D341Med (cell line): ENCODE results near the gene C1QL4.
"Not testable (repeated sequence)": the region's sequence is repeated elsewhere in the genome, so short reads cannot be mapped to it uniquely, and the experiment has no call there.

ENCODE experiments used
- DNase-seq: peaks from one replicate; pipeline ENCODE4 v3.0.0; 2012; ENCODE audit warnings: low spot score

The C1QL4 gene

DNA sequence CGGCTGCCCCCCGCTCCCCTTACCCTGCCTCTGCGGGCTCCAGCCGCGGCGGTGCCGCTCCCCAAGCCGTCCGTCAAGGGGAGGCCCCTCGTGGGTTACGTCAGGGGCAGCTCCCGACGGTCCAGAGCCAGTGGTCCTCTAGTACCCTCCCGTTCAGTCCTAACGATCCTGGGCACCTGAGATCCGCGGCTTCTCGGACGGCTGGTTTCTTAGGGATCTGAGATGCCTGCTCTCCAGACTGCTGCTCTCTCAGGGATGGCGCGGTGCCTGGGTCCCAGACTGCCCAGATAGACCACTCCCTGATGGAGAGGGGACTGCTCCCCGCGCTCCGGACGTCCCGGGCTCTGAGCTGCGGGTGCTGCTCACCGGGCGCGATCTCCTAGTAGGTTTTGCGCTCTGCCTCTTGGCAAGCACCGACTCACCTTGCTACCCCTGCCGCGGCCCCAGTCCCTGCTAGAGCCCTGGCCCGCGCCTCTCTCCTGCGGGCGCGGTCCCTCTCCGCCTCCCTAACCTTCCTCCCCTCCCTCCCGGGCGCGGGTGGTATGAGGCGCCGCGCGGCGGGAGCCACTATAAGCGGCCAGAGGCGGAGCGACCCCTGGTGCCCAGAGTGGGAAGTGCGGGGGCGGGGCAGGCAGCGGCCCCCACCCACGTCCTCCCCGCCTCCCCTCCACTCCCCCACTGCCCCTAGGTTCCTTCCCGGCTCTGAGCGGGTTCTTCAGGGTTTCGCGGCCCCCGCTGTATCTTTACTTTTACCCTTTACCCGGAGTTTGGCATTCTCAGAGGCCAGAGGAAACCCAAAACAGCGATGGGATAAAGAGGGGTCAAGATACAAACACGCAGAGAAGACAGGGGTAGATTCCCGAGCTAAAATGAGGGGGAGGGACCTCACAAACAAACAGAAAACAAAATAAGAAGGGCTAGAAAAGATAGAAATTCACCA lies at the start of gene C1QL4:
TSS of gene C1QL4 (minus strand) at position 544 of the 940 bp plus-strand sequence. CDS start 711 bp downstream, outside the sequence.
- peak; percentile 96 for DNase-seq

- DNase-seq = not testable (repeated sequence)
Observed at GRCh38 chr12:49380184-49380583, 43.2 kb upstream of the C1QL4 start.

DNA sequence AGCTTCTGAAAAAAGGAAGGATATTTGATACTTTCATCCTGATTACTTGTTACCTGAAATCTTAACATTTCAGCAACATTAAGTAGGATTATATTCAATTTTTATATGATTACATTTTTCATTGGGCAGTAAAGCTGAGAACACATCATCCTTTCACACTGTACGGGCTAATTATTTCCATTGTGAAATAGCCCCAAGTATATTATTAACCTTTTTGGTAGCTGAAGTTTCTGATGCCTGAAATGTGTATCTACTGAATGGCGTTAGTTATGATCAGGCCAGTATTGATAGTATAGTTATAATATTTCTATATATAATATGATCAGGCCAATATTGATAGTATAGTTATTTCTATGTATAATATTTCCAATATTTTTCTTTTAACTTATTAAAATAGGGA lies 40.4 kb upstream of the C1QL4 start:
- no peak for DNase-seq

- no peak for DNase-seq
Observed at GRCh38 chr12:49375406-49375805, 38.4 kb upstream of the C1QL4 start.

DNA sequence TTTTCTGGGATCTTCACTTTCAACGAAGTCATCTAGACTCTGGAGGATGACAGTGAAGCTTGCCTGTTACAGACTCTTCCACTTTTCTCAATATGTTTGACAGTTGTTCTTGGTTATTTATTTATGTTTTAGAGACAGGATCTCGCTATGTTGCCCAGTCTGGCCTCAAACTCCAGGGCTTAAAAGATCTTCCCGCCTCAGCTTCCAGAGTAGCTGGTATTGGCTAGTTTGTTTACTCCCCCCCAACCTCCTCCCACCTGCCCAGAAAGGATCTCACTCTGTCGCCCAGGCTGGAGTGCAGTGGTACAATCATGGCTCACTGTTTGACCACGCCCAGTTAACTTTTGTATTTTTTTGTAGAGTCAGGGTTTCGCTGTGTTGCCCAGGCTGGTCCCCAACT lies 33.6 kb upstream of the C1QL4 start:
- no peak for DNase-seq

- DNase-seq = peak; percentile 56
Observed at GRCh38 chr12:49369411-49370145, 32.6 kb upstream of the C1QL4 start.

DNA sequence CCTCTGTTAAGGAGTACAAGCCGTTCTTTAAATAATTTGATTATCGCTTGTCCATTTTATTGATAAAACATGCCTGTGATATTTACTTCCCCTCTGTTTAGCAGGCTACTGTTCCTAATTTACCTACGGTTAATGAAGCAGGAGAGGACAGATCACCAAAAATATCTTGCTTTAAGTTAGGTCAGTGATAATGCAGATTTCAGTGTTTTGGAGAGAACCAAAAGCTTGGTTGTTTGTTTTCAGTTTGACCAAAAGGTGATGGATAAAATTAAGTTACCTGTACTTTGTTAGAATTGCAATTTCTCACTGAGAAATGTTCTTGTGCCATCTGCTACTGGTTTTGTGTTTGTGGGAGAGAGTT lies 31.2 kb upstream of the C1QL4 start:
- no peak for DNase-seq

- no peak for DNase-seq
Observed at GRCh38 chr12:49367381-49368239, 30.6 kb upstream of the C1QL4 start, which contains the start of gene SPATS2. SPATS2 (plus strand) TSS chr12:49367462; CDS start chr12:49461013, 93,551 bp downstream.

GRCh38 chr12:49366652-49367380 lies 29.8 kb upstream of the C1QL4 start:
- DNase-seq = peak; percentile 98

DNA sequence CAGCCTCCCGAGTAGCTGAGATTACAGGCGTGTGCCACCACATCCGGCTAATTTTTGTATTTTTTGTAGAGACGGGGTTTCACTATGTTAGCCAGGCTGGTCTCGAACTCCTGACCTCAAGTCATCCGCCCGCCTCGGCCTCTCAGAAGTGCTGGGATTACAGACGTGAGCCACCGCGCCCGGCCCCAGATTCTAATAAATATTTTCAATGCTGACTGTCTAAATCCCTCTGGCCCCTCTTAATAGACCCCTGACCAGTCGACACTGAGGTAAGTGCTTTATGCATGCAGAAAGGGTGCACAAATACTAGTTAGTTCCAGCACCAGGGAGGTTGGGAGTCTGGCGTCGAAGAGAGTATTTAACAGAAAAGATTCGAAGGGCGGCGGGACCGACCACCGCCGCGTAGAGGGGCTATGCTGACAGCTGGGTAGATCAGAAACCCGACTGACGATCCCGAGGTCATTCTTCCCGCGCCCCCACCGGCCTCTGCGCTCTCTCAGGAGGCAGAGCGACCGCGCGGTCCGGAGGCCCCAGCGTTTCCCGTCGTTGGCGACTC lies 29.2 kb upstream of the C1QL4 start:
- DNase-seq = no peak

DNA sequence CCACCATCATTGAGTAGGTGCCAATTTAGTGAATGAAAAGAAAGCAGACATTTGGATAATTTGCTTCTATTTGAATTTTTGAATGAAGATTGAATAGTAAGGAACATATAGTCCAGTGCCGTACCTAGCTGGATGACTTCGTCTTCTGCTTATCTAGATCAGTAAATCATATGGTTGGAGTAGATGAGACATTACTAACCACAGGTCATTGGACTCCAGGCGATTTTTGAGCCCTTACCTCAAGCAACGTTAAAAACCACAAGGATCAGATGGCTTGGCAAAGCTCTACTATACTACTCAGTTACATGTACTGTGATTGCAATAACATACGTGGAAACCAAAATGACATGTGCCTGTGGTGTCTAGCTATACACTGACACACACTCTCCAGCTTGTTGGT lies 28.6 kb upstream of the C1QL4 start:
- no peak for DNase-seq

- DNase-seq = no peak
Observed at GRCh38 chr12:49364989-49365388, 28.0 kb upstream of the C1QL4 start.

DNA sequence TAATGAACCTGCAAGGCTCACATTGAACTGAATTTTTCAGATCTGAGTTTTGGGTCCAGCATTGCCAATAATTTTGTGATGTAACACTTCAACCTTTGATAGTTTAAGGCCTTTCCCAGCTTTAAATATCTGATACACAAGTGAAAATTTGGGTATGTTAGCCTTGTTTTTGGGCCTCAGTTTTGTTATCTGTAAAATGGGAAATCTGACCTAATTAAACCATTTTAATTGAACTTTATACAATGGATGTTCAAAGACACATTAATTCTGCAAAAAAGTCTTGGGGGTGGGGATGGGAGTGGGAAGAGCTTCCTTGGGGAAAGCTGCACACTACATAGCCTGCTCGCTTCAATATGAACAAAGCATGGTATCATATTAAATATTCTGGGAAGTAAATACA lies 25.1 kb upstream of the C1QL4 start:
- no peak for DNase-seq

DNA sequence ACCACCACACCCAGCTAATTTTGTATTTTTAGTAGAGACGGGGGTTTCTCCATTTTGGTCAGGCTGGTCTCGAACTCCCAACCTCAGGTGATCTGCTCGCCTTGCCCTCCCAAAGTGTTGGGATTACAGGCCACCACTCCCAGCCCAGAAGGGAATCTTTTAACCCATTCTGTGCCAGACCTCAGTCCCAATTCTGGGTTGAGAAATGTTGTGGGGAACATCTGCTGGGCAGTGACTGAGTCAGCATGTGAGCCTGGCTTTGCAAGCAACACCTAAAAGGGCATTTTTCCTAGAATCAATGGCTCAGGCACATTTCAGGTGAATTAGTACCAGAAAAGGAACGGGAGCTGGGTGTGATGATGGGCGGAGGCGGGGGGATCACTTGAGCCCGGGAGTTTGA lies 22.7 kb upstream of the C1QL4 start:
- DNase-seq = no peak

- peak; percentile 79 for DNase-seq
Observed at GRCh38 chr12:49358483-49359141, 21.6 kb upstream of the C1QL4 start.

GRCh38 chr12:49357103-49357678 lies 20.2 kb upstream of the C1QL4 start:
- no peak for DNase-seq

- no peak for DNase-seq
Observed at GRCh38 chr12:49355913-49356312, 18.9 kb upstream of the C1QL4 start.

GRCh38 chr12:49352351-49352750 lies 15.4 kb upstream of the C1QL4 start:
- no peak for DNase-seq

DNA sequence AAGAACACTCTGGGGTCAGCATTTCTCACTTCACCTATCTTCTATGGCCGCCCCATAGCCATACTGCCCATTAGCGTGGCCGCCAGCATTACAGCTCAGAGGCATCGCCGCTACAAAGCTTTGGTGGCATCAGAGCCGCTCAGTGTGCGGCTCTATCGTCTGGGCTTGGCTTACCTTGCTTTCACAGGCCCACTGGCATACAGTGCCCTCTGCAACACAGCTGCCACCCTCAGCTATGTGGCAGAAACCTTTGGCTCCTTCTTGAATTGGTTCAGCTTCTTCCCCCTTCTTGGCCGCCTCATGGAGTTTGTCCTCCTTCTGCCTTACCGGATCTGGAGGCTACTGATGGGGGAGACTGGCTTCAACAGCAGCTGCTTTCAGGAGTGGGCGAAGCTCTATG lies 12.3 kb upstream of the C1QL4 start:
- DNase-seq = no peak

GRCh38 chr12:49348781-49349180 lies 11.8 kb upstream of the C1QL4 start:
- DNase-seq = no peak
